Activated CD4-positive, alpha-beta memory T cell treated with anti-CD3 and anti-CD28 coated beads, Interleukin-2, amount 10 ng/mL, durations not matched to agents 7 days and 5 days (primary cell): ENCODE data around the gene RABGEF1. TPM values are rescaled to one million over a fixed set of nuclear protein-coding genes. Genes with fewer than 3 reads are reported as not detected.
"Not testable (repeated sequence)": the region's sequence is repeated elsewhere in the genome, so short reads cannot be mapped to it uniquely, and the experiment has no call there.

Source experiments
- CTCF ChIA-PET: fragments of 350-600 bp; sonication (Branson Sonifier 250); formaldehyde crosslinking; loops from one replicate; lab custom pipeline; 2021; ENCODE audit warnings: antibody characterized with exemption, inconsistent platforms; lab: Charles Lee
- POLR2A ChIA-PET: fragments of 350-600 bp; sonication (Branson Sonifier 250); formaldehyde crosslinking; loops from one replicate; lab custom pipeline; 2021; ENCODE audit warnings: antibody characterized with exemption; lab: Charles Lee
- DNase-seq: peaks from one replicate; pipeline ENCODE4 v3.0.0-alpha.2; 2020
- H3K27ac Mint-ChIP-seq: one replicate; pipeline ENCODE4 v1.8.0; 2021; ENCODE audit warnings: mild to moderate bottlenecking, mixed read lengths
- H3K27me3 Mint-ChIP-seq: one replicate; pipeline ENCODE4 v1.8.0; 2021; ENCODE audit warnings: mixed read lengths
- H3K36me3 Mint-ChIP-seq: one replicate; pipeline ENCODE4 v1.8.0; 2021; ENCODE audit warnings: low read depth, mixed read lengths
- H3K4me1 Mint-ChIP-seq: one replicate; pipeline ENCODE4 v1.8.0; 2021; ENCODE audit warnings: mixed read lengths
- H3K4me3 Mint-ChIP-seq: one replicate; pipeline ENCODE4 v1.8.0; 2021; ENCODE audit warnings: mild to moderate bottlenecking, mixed read lengths
- H3K9me3 Mint-ChIP-seq: one replicate; pipeline ENCODE4 v1.8.0; 2021; ENCODE audit warnings: mixed read lengths
- total RNA-seq, 2 experiments: library from RNA; stranded (reverse); gene quantifications; one replicate each; pipeline ENCODE4 v1.2.3, GENCODE V29; 2021

RABGEF1 gene
- total RNA-seq, 2 experiments from 2014 or later: 22.1 to 24.2 TPM

DNA sequence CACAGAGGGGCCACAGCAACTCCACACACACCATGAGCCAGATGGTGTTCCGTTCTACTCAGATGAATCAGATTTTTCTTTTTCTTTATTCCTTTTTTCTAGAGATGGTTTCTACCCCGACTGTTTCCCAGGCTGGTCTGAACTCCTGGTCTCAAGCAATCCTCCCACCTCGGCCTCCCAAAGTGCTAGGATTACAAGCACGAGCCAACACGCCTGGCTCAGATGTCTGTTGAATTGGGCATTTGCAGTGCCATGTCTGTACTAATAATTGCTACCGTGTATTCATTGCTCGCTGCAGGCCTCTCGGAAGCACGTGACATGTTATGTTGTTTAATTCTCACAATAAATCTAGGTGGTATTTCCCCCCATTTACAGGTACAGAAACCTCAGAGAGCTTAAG lies 67.2 kb downstream of the RABGEF1 start:
- POLR2A ChIA-PET: interaction anchor here (1.0 kb wide), 1 partner anchor 37 kb away, joined by 3 read pairs; no protein-coding TSS in a partner anchor
- CTCF ChIA-PET: no interaction called here

DNA sequence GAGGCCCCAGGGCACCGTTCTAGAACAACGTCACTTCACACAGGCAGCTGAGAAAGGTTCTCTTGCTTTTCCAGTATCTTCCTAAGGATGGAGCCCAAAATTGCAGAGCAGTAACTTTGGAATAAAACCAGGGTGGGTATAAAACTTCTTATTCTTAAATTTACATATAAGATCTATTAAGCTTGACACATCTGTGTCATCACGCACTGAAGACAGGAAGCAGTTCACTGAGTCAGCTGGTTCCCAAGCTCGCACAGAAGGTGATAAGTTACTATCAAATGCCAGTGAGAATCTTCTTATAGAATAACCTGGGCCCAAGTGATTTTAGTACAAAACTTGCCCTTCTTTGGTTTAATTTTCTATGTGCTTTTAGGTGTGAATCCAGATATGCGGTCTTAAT lies 70.2 kb downstream of the RABGEF1 start:
- H3K4me1 Mint-ChIP-seq: no peaks in the 10 kb centered on the region
- H3K27ac Mint-ChIP-seq: no peak overlapping the region
- no peak for DNase-seq
- no peaks in the 10 kb centered on the region for H3K9me3 Mint-ChIP-seq
- ChIA-PET POLR2A (interaction anchor here (1.2 to 2.1 kb wide), 2 partner anchors 34 to 185 kb away, joined by 4 to 10 read pairs; partner anchors contain the start of gene SBDS), CTCF (no interaction called here)
- no peak overlapping the region for H3K4me3 Mint-ChIP-seq
- no peaks in the 10 kb centered on the region for H3K27me3 Mint-ChIP-seq
- H3K36me3 Mint-ChIP-seq: peaks cover 33% of the 10 kb centered on the region

More for the DNA sequence above, 67.2 kb downstream of the RABGEF1 start:
- Mint-ChIP-seq H3K4me1 (no peaks in the 10 kb centered on the region), H3K27ac (no peak overlapping the region), H3K4me3 (no peak overlapping the region), H3K36me3 (peaks cover 37% of the 10 kb centered on the region), H3K27me3 (no peaks in the 10 kb centered on the region), H3K9me3 (no peaks in the 10 kb centered on the region)
- no peak for DNase-seq

DNA sequence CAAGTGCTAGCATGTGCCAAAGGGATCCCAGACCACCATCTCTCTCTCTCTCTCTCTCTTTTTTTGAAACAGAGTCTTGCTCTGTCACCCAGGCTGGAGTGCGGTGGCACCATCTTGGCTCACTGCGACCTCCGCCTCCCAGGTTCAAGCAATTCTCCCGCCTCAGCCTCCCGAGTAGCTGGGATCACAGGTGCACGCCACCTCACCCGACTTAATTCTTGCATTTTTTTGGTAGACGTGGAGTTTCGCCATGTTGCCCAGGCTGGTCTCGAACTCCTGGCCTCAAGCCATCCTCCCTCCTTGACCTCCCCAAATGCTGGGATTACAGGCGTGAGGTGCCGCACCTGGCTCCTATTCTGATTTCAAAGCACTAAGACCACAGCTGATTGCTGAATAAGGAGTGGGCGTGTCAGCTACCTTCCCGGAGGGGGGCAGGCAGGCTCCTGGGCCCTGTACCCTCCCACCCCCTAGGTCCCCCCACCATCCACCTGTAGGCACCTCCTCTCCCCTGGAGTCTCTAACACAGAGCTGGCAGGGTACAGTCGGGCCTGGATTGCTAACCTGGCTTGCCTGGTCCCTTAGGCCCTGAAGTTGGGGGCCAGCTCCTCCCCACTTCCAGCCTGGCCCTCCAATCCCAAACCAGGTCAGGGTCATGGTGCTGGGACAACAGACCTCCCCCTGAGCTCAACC lies 74.8 kb downstream of the RABGEF1 start:
- H3K4me3 Mint-ChIP-seq, CTCF ChIA-PET, H3K36me3 Mint-ChIP-seq: not testable (repeated sequence)

DNA sequence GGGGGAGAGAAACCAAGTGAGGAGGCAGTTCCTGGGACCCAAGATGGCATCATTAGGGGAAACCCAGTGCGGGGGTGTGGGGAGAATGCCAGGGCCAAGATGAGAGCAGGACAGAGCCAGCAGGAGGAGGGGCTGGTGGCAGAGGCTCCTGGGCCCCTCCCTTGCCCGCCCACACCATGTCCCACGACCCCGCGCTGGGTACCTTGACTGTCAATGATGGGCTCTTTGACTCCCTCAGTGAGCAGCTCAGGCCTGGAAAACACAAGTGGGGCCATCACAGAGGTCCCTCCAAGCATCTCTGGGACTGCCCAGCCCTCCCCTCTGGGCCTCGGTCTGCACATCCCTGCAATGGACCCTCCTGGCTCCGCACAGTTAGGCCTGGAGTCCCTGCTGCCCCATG lies 75.4 kb downstream of the RABGEF1 start:
- H3K27ac Mint-ChIP-seq: no peak overlapping the region
- ChIA-PET CTCF (no interaction called here), POLR2A (interaction anchor here (1.3 kb wide), 1 partner anchor 29 kb away, joined by 4 read pairs; no protein-coding TSS in a partner anchor)
- H3K36me3 Mint-ChIP-seq: peaks cover 9% of the 10 kb centered on the region
- no peak for DNase-seq
- no peak overlapping the region for H3K4me3 Mint-ChIP-seq
- no peaks in the 10 kb centered on the region for H3K9me3 Mint-ChIP-seq
- H3K4me1 Mint-ChIP-seq: no peaks in the 10 kb centered on the region
- H3K27me3 Mint-ChIP-seq: no peaks in the 10 kb centered on the region

More for the DNA sequence above, 74.8 kb downstream of the RABGEF1 start:
- not testable (repeated sequence) for DNase-seq, H3K27me3 Mint-ChIP-seq, H3K4me1 Mint-ChIP-seq, H3K27ac Mint-ChIP-seq, H3K9me3 Mint-ChIP-seq
- POLR2A ChIA-PET: interaction anchor here (1.3 kb wide), 1 partner anchor 30 kb away, joined by 4 read pairs; no protein-coding TSS in a partner anchor

DNA sequence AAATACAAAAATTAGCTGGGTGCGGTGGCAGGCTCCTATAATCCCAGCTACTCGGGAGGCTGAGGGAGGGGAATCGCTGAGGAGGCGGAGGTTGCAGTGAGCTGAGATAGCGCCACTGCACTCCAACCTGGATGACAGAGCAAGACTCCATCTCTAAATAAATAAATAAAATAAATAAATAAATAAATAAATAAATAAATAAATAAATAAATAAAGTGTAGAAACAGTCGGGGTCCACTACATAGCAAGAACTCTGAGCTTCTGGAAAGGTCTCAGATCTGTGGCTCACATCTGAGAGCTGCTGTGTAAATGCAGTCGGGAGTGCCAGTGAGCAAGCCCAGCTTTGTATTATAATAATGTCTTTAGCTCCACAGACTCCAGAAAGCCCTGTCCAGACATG lies 76.1 kb downstream of the RABGEF1 start:
- H3K27ac Mint-ChIP-seq, DNase-seq, H3K4me1 Mint-ChIP-seq, H3K9me3 Mint-ChIP-seq, H3K36me3 Mint-ChIP-seq, H3K4me3 Mint-ChIP-seq, H3K27me3 Mint-ChIP-seq: not testable (repeated sequence)
- ChIA-PET CTCF (interaction anchor here (0.6 kb wide), 1 partner anchor 212 kb away, joined by 4 read pairs; no protein-coding TSS in a partner anchor), POLR2A (interaction anchor here (1.3 kb wide), 2 partner anchors 21 to 28 kb away, joined by 4 read pairs; no protein-coding TSS in a partner anchor)

DNA sequence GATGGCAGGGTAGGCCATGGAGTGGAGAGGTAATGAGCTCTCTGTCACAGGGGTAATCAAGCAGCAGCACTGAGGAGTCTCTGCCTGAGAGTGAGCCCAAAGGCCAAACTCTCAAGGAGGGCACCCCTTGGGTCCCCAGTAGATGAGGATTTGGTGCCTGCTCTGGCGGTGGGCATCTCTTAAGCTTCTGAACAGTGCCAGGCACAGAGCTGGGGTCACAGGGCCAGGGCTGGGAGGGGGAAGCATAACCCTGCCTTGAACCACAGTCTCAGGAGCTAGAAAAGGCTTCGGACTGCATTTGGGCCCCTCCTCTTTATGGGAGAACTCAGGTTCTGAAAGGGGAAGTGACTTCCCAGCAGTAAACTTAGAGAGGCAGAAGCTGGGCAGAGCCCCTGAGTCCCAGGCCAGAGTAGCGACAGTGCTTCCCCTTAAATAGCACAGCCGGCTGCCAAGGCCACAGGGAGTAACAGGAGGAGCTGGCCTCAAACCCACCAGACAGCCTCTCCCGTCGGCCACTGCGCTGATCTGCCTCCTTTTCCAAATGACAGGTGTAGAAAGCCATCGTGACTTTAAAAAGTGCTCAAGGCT lies 76.8 kb downstream of the RABGEF1 start:
- CTCF ChIA-PET, H3K9me3 Mint-ChIP-seq, H3K4me1 Mint-ChIP-seq, DNase-seq, H3K27ac Mint-ChIP-seq, H3K4me3 Mint-ChIP-seq, H3K27me3 Mint-ChIP-seq, H3K36me3 Mint-ChIP-seq: not testable (repeated sequence)
- POLR2A ChIA-PET: interaction anchor here (1.3 kb wide), 1 partner anchor 22 kb away, joined by 4 read pairs; no protein-coding TSS in a partner anchor

DNA sequence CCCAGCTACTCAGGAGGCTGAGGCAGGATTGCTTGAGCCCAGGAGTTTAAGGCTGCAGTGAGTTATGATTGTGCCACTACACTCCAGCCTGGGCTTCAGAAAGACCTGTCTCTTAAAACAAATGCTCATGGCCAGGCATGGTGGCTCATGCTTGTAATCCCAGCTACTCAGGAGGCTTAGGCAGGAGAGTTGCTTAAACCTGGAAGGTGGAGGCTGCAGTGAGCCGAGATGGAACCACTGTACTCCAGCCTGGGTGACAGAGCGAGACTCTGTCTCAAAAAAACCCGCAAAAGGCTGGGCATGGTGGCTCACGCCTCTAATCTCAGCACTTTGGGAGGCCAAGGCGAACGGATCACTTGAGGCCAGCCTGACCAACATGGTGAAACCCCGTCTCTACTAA lies 77.4 kb downstream of the RABGEF1 start:
- DNase-seq, H3K27me3 Mint-ChIP-seq, POLR2A ChIA-PET, H3K9me3 Mint-ChIP-seq, H3K27ac Mint-ChIP-seq, CTCF ChIA-PET, H3K36me3 Mint-ChIP-seq, H3K4me3 Mint-ChIP-seq, H3K4me1 Mint-ChIP-seq: not testable (repeated sequence)

DNA sequence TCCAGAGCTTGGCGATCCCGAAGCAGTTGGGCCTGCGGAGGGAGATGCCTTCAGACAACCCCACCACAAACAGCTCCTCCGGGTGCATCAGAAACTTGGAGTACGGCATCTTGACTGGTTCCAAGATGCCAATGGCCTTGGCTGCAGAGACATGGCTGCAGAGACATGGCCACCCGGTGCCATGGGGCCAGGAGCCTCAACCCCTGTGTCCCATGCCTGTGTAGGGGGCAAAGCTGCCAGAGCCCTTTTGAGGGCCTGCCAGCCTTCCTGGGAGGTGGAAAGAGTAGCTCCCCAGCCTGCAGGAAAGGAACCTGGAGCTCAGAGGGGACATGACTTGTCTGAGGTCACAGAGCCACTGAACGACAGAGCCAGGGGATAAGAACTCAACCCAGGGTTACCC lies 83.5 kb downstream of the RABGEF1 start:
- DNase-seq: no peak
- POLR2A ChIA-PET: no interaction called here
- CTCF ChIA-PET: no interaction called here
- peaks cover 7% of the 10 kb centered on the region for H3K9me3 Mint-ChIP-seq
- H3K27me3 Mint-ChIP-seq: no peaks in the 10 kb centered on the region
- H3K4me1 Mint-ChIP-seq: no peaks in the 10 kb centered on the region
- no peak overlapping the region for H3K4me3 Mint-ChIP-seq
- no peaks in the 10 kb centered on the region for H3K36me3 Mint-ChIP-seq
- H3K27ac Mint-ChIP-seq: no peak overlapping the region

DNA sequence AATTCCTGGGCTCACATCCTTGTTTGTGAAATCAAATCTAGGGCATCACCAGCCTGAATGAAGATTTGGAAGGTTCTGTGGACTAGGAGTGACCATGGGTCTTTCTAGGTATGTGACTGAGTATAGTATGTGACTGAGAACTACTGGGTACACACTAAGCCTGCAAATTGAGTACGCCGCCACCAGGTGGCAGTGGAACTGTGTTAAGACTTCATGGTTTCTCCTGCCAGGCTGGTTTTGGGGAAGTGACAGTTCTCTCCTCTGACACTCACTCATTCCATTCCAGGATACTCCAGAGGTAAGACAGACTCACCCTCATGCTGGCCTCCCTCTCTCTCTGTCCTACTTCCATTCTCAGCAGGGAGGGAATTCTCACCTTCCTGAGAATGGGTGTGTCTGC lies 85.0 kb downstream of the RABGEF1 start:
- POLR2A ChIA-PET, H3K27ac Mint-ChIP-seq, H3K4me3 Mint-ChIP-seq, H3K36me3 Mint-ChIP-seq, H3K9me3 Mint-ChIP-seq, H3K4me1 Mint-ChIP-seq, H3K27me3 Mint-ChIP-seq: not testable (repeated sequence)
- CTCF ChIA-PET: interaction anchor here (0.7 kb wide), 1 partner anchor 19 kb away, joined by 3 read pairs; no protein-coding TSS in a partner anchor
- peak; percentile 49 for DNase-seq

DNA sequence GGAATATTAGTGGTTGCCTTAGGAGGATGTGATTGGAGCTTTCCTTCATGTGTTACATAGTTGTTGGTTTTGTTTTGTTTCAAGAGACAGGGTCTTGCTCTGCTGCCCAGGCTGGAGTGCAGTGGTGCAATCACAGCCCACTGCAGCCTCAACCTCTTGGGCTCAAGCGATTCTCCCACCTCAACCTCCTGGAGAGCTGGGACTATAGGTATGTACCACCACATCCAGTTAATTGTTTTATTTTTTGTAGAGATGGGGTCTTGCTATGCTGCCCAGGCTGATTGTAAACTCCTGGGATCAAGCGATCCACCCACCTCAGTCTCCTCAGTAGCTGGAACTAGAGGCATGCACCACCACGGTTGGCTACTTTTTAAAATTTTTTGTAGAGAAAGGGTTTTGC lies 86.1 kb downstream of the RABGEF1 start:
- H3K27ac Mint-ChIP-seq: no peak overlapping the region
- no peak overlapping the region for H3K4me3 Mint-ChIP-seq
- POLR2A ChIA-PET: no interaction called here
- H3K36me3 Mint-ChIP-seq: no peaks in the 10 kb centered on the region
- H3K4me1 Mint-ChIP-seq: no peaks in the 10 kb centered on the region
- H3K9me3 Mint-ChIP-seq: peaks cover 7% of the 10 kb centered on the region
- no peak for DNase-seq
- no peaks in the 10 kb centered on the region for H3K27me3 Mint-ChIP-seq
- CTCF ChIA-PET: no interaction called here

DNA sequence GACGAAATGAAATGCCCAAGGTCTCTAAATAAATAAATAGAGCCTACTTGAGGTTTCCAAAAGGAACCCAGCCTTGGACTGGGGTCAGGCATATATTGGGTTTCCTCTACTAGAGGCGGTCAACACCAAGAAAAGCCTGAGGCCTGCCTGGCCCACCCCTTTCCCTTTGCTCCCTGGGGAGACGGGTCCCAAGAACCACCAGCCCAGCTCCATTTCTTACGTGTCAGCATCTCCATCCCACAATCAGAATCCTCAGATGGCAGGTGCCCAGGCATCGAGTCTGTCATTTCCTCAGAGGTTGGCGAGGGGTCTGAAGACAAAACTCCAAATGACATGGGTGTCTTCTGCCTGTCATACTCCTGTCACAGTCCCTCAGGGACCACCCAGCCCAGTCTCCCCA lies 90.4 kb downstream of the RABGEF1 start:
- H3K9me3 Mint-ChIP-seq, H3K4me3 Mint-ChIP-seq, H3K27ac Mint-ChIP-seq, H3K4me1 Mint-ChIP-seq, CTCF ChIA-PET, DNase-seq, H3K27me3 Mint-ChIP-seq, H3K36me3 Mint-ChIP-seq: not testable (repeated sequence)
- POLR2A ChIA-PET: interaction anchor here (1.1 kb wide), 1 partner anchor 13 kb away, joined by 3 read pairs; no protein-coding TSS in a partner anchor

DNA sequence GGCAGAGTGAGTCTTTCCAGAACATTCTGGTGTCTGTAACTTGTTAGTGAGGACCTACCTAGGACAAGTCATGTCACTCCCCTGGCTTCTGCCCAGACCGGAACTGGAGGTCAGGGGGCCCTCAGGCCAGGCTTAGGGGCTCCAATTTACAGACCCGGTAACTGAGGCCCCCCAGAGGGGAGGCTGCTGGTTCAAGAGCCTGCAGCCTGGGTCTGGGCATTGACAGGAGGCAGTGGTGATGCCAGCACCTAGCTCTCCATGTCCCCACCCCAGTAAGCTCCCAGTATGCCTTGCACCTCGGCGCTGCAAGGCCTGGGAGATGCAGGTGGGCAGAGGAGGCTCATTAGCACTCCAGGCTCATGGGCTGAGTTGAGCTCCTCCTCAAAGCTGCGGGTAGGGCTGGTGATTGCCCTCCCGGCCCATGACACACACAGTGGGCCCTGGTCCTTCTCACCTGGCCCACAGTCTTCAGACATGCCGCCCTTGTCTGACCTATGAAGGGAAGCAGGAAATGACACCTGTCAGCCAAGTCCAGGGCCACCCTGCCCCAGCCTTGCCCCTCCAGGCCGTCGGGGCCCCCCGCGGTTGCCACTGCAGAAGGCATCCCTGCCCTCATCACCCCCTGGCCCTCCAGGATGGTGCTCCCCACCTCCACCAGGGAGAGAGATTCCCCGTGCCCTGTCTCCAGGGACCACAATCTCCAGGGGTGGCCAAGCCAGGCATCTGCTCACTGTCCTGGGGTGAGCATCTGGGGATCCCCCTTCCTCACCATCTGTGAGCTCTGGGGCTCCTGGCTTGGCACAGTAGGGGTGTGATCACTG lies 92.2 kb downstream of the RABGEF1 start:
- ChIA-PET CTCF (no interaction called here), POLR2A (interaction anchor here (1.7 kb wide), 1 partner anchor 12 kb away, joined by 4 read pairs; no protein-coding TSS in a partner anchor)
- H3K36me3 Mint-ChIP-seq: no peaks in the 10 kb centered on the region
- no peak overlapping the region for H3K27ac Mint-ChIP-seq
- no peaks in the 10 kb centered on the region for H3K9me3 Mint-ChIP-seq
- H3K4me1 Mint-ChIP-seq: no peaks in the 10 kb centered on the region
- no peak overlapping the region for H3K4me3 Mint-ChIP-seq
- H3K27me3 Mint-ChIP-seq: no peaks in the 10 kb centered on the region
- no peak for DNase-seq

DNA sequence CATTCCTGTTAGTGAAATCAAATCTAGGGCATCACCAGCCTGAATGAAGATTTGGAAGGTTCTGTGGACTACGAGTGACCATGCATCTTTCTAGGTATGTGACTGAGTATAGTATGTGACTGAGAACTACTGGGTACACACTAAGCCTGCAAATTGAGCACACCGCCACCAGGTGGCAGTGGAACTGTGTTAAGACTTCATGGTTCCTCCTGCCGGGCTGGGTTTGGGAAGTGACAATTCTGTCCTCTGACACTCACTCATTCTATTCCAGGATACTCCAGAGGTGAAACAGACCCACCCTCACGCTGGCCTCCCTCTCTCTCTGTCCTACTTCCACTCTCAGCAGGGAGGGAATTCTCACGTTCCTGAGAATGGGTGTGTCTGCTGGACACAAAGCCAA lies 96.5 kb downstream of the RABGEF1 start:
- Mint-ChIP-seq H3K36me3 (no peaks in the 10 kb centered on the region), H3K27ac (no peak overlapping the region), H3K9me3 (no peaks in the 10 kb centered on the region), H3K4me1 (no peaks in the 10 kb centered on the region), H3K27me3 (no peaks in the 10 kb centered on the region), H3K4me3 (no peak overlapping the region)
- POLR2A ChIA-PET: interaction anchor here (1.6 kb wide), 1 partner anchor 8 kb away, joined by 8 read pairs; no protein-coding TSS in a partner anchor
- peak; percentile 50 for DNase-seq
- CTCF ChIA-PET: no interaction called here
